Loucy (cell line): ENCODE data around the gene NCAPH2.

Source experiments
- H2AFZ ChIP-seq: fragments of 200-600 bp; sonication (generic); 2 replicates; pipeline ENCODE4 v1.6.0; 2016; ENCODE audit warnings: antibody characterized with exemption, mild to moderate bottlenecking, low read length, moderate library complexity
- H3F3A ChIP-seq: fragments of 200-600 bp; 2 replicates; pipeline ENCODE4 v1.6.0; 2016; ENCODE audit warnings: antibody characterized with exemption, low read depth, mild to moderate bottlenecking
- H3K27me3 ChIP-seq: fragments of 200-600 bp; sonication (generic); 2 replicates; pipeline ENCODE4 v1.6.1; 2014; ENCODE audit warnings: low read length, mild to moderate bottlenecking; ENCODE audit not compliant: insufficient read depth, poor library complexity, severe bottlenecking
- H3K36me3 ChIP-seq: fragments of 200-600 bp; sonication (generic); 2 replicates; pipeline ENCODE4 v1.6.1; 2016; ENCODE audit warnings: low read length; ENCODE audit not compliant: insufficient read depth
- H3K4me1 ChIP-seq: fragments of 200-600 bp; sonication (generic); 2 replicates; pipeline ENCODE4 v1.5.1; 2014; ENCODE audit warnings: low read length, mild to moderate bottlenecking; ENCODE audit not compliant: insufficient read depth, poor library complexity, severe bottlenecking
- H3K4me2 ChIP-seq: fragments of 200-600 bp; sonication (generic); 2 replicates; pipeline ENCODE4 v1.6.0; 2014; ENCODE audit warnings: antibody characterized with exemption, low read length, low read depth, mild to moderate bottlenecking; ENCODE audit not compliant: poor library complexity, severe bottlenecking
- H3K4me3 ChIP-seq: fragments of 200-600 bp; sonication (generic); 2 replicates; pipeline ENCODE4 v1.5.1; 2014; ENCODE audit warnings: low read length, mild to moderate bottlenecking, mixed read lengths; ENCODE audit not compliant: poor library complexity, severe bottlenecking
- H3K79me2 ChIP-seq: fragments of 200-600 bp; sonication (generic); 2 replicates; pipeline ENCODE4 v1.6.1; 2014; ENCODE audit warnings: low read length; ENCODE audit not compliant: insufficient read depth
- H3K9ac ChIP-seq: fragments of 200-600 bp; sonication (generic); 2 replicates; pipeline ENCODE4 v1.6.0; 2014; ENCODE audit warnings: mild to moderate bottlenecking, low read depth, low read length, moderate library complexity; ENCODE audit not compliant: poor library complexity, severe bottlenecking
- H3K9me2 ChIP-seq: fragments of 200-600 bp; sonication (generic); replicated peaks from 2 replicates; pipeline ENCODE4 v1.6.1; 2016; ENCODE audit warnings: low read depth, low read length, mixed read lengths
- H3K9me3 ChIP-seq: fragments of 200-600 bp; sonication (generic); 2 replicates; pipeline ENCODE4 v1.6.1; 2014; ENCODE audit warnings: mild to moderate bottlenecking, antibody characterized with exemption, low read length, low read depth; ENCODE audit not compliant: insufficient read depth
- H4K20me1 ChIP-seq: fragments of 200-600 bp; sonication (generic); 2 replicates; pipeline ENCODE4 v1.6.0; 2014; ENCODE audit warnings: antibody characterized with exemption, low read length, mild to moderate bottlenecking; ENCODE audit not compliant: insufficient read depth, poor library complexity, severe bottlenecking
- CTCF ChIP-seq: fragments of 200-600 bp; sonication (generic); conservative IDR thresholded peaks from 2 replicates; pipeline ENCODE4 v1.5.1; 2014; ENCODE audit warnings: mild to moderate bottlenecking, antibody characterized with exemption, low read length
- EZH2phosphoT487 ChIP-seq: fragments of 200-600 bp; IDR thresholded peaks from 2 replicates; pipeline ENCODE4 v1.6.1; 2018; ENCODE audit warnings: antibody characterized with exemption, mild to moderate bottlenecking, moderate library complexity, borderline replicate concordance

The NCAPH2 gene

GRCh38 chr22:50502096-50502495 lies 5.9 kb upstream of the NCAPH2 start:
- no peaks in the 10 kb centered on the region for H3F3A ChIP-seq
- no peaks in the 10 kb centered on the region for H3K9me2 ChIP-seq
- H3K4me3 ChIP-seq = no peak overlapping the region
- TF ChIP-seq EZH2phosphoT487 = no peak
- H3K36me3 ChIP-seq = no peaks in the 10 kb centered on the region
- H3K9ac ChIP-seq = no peak overlapping the region
- peaks cover 22% of the 10 kb centered on the region; the same call in 1 of the 2 replicates for H3K79me2 ChIP-seq
- no peaks in the 10 kb centered on the region for H3K4me1 ChIP-seq
- no peaks in the 10 kb centered on the region for H3K27me3 ChIP-seq
- H3K4me2 ChIP-seq = no peak overlapping the region
- no peaks in the 10 kb centered on the region for H4K20me1 ChIP-seq
- H2AFZ ChIP-seq = no peak overlapping the region
- no peaks in the 10 kb centered on the region for H3K9me3 ChIP-seq

- H3K9me2 ChIP-seq = no peaks in the 10 kb centered on the region
- no peak overlapping the region for H3K4me3 ChIP-seq
- H3K9ac ChIP-seq = no peak overlapping the region
- no peaks in the 10 kb centered on the region for H4K20me1 ChIP-seq
- H3K36me3 ChIP-seq = no peaks in the 10 kb centered on the region
- no peak for TF ChIP-seq EZH2phosphoT487
- TF ChIP-seq CTCF = no peak
- H3K4me2 ChIP-seq = no peak overlapping the region
- H3F3A ChIP-seq = no peaks in the 10 kb centered on the region
- no peaks in the 10 kb centered on the region for H3K4me1 ChIP-seq
- no peaks in the 10 kb centered on the region for H3K27me3 ChIP-seq
- H3K9me3 ChIP-seq = no peaks in the 10 kb centered on the region
- H3K79me2 ChIP-seq = peaks cover 26% of the 10 kb centered on the region; the same call in 1 of the 2 replicates
- H2AFZ ChIP-seq = no peak overlapping the region
Observed at GRCh38 chr22:50502628-50503474, 5.2 kb upstream of the NCAPH2 start.

GRCh38 chr22:50503475-50504145 lies 4.4 kb upstream of the NCAPH2 start:
- no peaks in the 10 kb centered on the region for H3F3A ChIP-seq
- H3K4me2 ChIP-seq = no peak overlapping the region
- H3K9ac ChIP-seq = no peak overlapping the region
- H4K20me1 ChIP-seq = no peaks in the 10 kb centered on the region
- no peaks in the 10 kb centered on the region for H3K27me3 ChIP-seq
- H3K4me1 ChIP-seq = peaks cover 1% of the 10 kb centered on the region
- H2AFZ ChIP-seq = no peak overlapping the region
- peaks cover 29% of the 10 kb centered on the region for H3K79me2 ChIP-seq
- no peaks in the 10 kb centered on the region for H3K36me3 ChIP-seq
- no peaks in the 10 kb centered on the region for H3K9me2 ChIP-seq
- H3K4me3 ChIP-seq = no peak overlapping the region
- H3K9me3 ChIP-seq = no peaks in the 10 kb centered on the region
- TF ChIP-seq CTCF (peak; percentile 12; the same call in 1 of the 2 replicates), EZH2phosphoT487 (no peak)
